Trophoblast cell (in vitro differentiated cells and primary cell): Measurements from ENCODE around the gene TACR2.

Source experiments
- DNase-seq, 2 donors: peaks; one replicate each; pipeline ENCODE4 v3.0.0-alpha.2; 2016
- H2AFZ ChIP-seq: 2 replicates; pipeline ENCODE4 v1.6.1; 2013; ENCODE audit warnings: low read length, moderate library complexity, mild to moderate bottlenecking; ENCODE audit not compliant: insufficient read depth, poor library complexity
- H2AK5ac ChIP-seq: 2 replicates; pipeline ENCODE4 v1.6.1; 2013; ENCODE audit warnings: mild to moderate bottlenecking, low read length
- H2BK120ac ChIP-seq: 2 replicates; pipeline ENCODE4 v1.6.1; 2013; ENCODE audit warnings: low read length, mild to moderate bottlenecking, moderate library complexity; ENCODE audit not compliant: insufficient read depth, poor library complexity
- H2BK12ac ChIP-seq: 2 replicates; pipeline ENCODE4 v1.6.1; 2013; ENCODE audit warnings: mild to moderate bottlenecking, low read length, moderate library complexity
- H2BK5ac ChIP-seq: 2 replicates; pipeline ENCODE4 v1.6.1; 2013; ENCODE audit warnings: low read length, low read depth, moderate library complexity, mild to moderate bottlenecking; ENCODE audit not compliant: poor library complexity
- H3K14ac ChIP-seq: 2 replicates; pipeline ENCODE4 v1.6.1; 2013; ENCODE audit warnings: mild to moderate bottlenecking, low read length
- H3K18ac ChIP-seq: 2 replicates; pipeline ENCODE4 v1.6.1; 2013; ENCODE audit warnings: mild to moderate bottlenecking, low read length
- H3K23ac ChIP-seq: 2 replicates; pipeline ENCODE4 v1.6.1; 2013; ENCODE audit warnings: low read length
- H3K27ac ChIP-seq: 2 replicates; pipeline ENCODE4 v1.5.1; 2013; ENCODE audit warnings: low read depth, mild to moderate bottlenecking, inconsistent platforms, low read length, moderate library complexity
- H3K27me3 ChIP-seq: 2 replicates; pipeline ENCODE4 v1.6.1; 2013; ENCODE audit warnings: inconsistent platforms, mild to moderate bottlenecking, low read length, moderate library complexity; ENCODE audit not compliant: insufficient read depth
- H3K36me3 ChIP-seq, 2 experiments: 1 replicate in 1 of 2; 2 replicates in 1 of 2; pipeline ENCODE4 v1.6.1; 2013; ENCODE audit warnings: low read length in 2 of 2, mild to moderate bottlenecking in 2 of 2, moderate library complexity in 1 of 2; ENCODE audit not compliant: insufficient read depth in 2 of 2, control insufficient read depth in 1 of 2
- H3K4ac ChIP-seq: 2 replicates; pipeline ENCODE4 v1.6.1; 2013; ENCODE audit warnings: low read depth, mild to moderate bottlenecking, low read length, moderate library complexity
- H3K4me1 ChIP-seq, 2 experiments: 1 replicate in 1 of 2; 2 replicates in 1 of 2; pipeline ENCODE4 v1.6.1; 2013; ENCODE audit warnings: low read length in 2 of 2, mild to moderate bottlenecking in 2 of 2, moderate library complexity in 1 of 2; ENCODE audit not compliant: insufficient read depth in 2 of 2, control insufficient read depth in 1 of 2
- H3K4me2 ChIP-seq: 2 replicates; pipeline ENCODE4 v1.6.1; 2013; ENCODE audit warnings: inconsistent platforms, mild to moderate bottlenecking, low read length, moderate library complexity
- H3K4me3 ChIP-seq: 2 replicates; pipeline ENCODE4 v1.5.1; 2013; ENCODE audit warnings: mild to moderate bottlenecking, low read depth, low read length, inconsistent platforms
- H3K79me1 ChIP-seq: one replicate; pipeline ENCODE4 v1.6.1; 2013; ENCODE audit warnings: low read length
- H3K79me2 ChIP-seq: 2 replicates; pipeline ENCODE4 v1.6.1; 2013; ENCODE audit warnings: low read length, mild to moderate bottlenecking; ENCODE audit not compliant: control insufficient read depth, insufficient read depth, poor library complexity
- H3K9ac ChIP-seq: 2 replicates; pipeline ENCODE4 v1.6.1; 2013; ENCODE audit warnings: mild to moderate bottlenecking, low read length
- H3K9me3 ChIP-seq: 2 replicates; pipeline ENCODE4 v1.6.1; 2013; ENCODE audit warnings: low read depth, mild to moderate bottlenecking, control low read depth, inconsistent platforms, low read length; ENCODE audit not compliant: insufficient read depth
- H4K12ac ChIP-seq: 2 replicates; pipeline ENCODE4 v1.6.1; 2013; ENCODE audit warnings: low read depth, mild to moderate bottlenecking, low read length, moderate library complexity
- H4K8ac ChIP-seq: 2 replicates; pipeline ENCODE4 v1.6.1; 2013; ENCODE audit warnings: low read depth, mild to moderate bottlenecking, low read length, moderate library complexity
- H4K91ac ChIP-seq: one replicate; pipeline ENCODE4 v1.6.1; 2013; ENCODE audit warnings: low read depth, mild to moderate bottlenecking, low read length, moderate library complexity
- WGBS: extraction: QIAGEN DNeasy Blood & Tissue Kit; methylation state at CpG from one replicate; pipeline ENCODE4 v1.1.7; 2013; ENCODE audit warnings: missing lambda C conversion rate; ENCODE audit not compliant: insufficient read length, insufficient coverage; ENCODE audit errors: extremely low coverage; 5-methylcytosine and 5-hydroxymethylcytosine counted together

Gene TACR2

GRCh38 chr10:69413221-69413865 lies 3.4 kb downstream of the TACR2 start:
- no CpG with 5 or more reads among the region's 13 CpGs for WGBS

GRCh38 chr10:69412232-69412790 lies 4.4 kb downstream of the TACR2 start:
- Histone ChIP-seq H3K9me3 (peaks cover 7% of the 10 kb centered on the region), H3K18ac (no peak overlapping the region), H3K9ac (no peak overlapping the region), H2AFZ (no peak overlapping the region), H2BK5ac (no peak overlapping the region), H4K12ac (no peak overlapping the region), H3K79me2 (no peaks in the 10 kb centered on the region), H3K4me1 (peaks cover 11 to 18% of the 10 kb centered on the region in 2 experiments), H3K27me3 (no peaks in the 10 kb centered on the region), H3K4me3 (no peak overlapping the region), H3K23ac (no peak overlapping the region), H2AK5ac (no peak overlapping the region), H3K14ac (peak overlapping the region; percentile 15), H2BK120ac (peak overlapping the region; percentile 4), H3K4me2 (no peak overlapping the region), H2BK12ac (peak overlapping the region; percentile 21), H3K36me3 (no peaks in the 10 kb centered on the region), H4K8ac (no peak overlapping the region), H3K27ac (no peak overlapping the region), H3K79me1 (peaks cover 11% of the 10 kb centered on the region), H4K91ac (peak overlapping the region; percentile 36), H3K4ac (peak overlapping the region; percentile 4)
- no peak for DNase-seq
- no CpG with 5 or more reads among the region's 3 CpGs for WGBS

More at GRCh38 chr10:69413221-69413865, 3.4 kb downstream of the TACR2 start:
- Histone ChIP-seq H2AK5ac (no peak overlapping the region), H4K8ac (no peak overlapping the region), H3K79me2 (no peaks in the 10 kb centered on the region), H3K36me3 (no peaks in the 10 kb centered on the region), H2BK5ac (no peak overlapping the region), H2AFZ (no peak overlapping the region), H3K4ac (no peak overlapping the region), H3K23ac (no peak overlapping the region), H3K4me1 (peaks cover 11 to 18% of the 10 kb centered on the region in 2 experiments), H3K4me3 (no peak overlapping the region), H2BK120ac (no peak overlapping the region), H3K27ac (no peak overlapping the region), H3K9ac (no peak overlapping the region), H3K4me2 (no peak overlapping the region), H2BK12ac (no peak overlapping the region), H4K12ac (no peak overlapping the region), H3K27me3 (no peaks in the 10 kb centered on the region), H3K9me3 (peaks cover 7% of the 10 kb centered on the region), H3K14ac (no peak overlapping the region), H4K91ac (no peak overlapping the region), H3K18ac (no peak overlapping the region), H3K79me1 (peaks cover 11% of the 10 kb centered on the region)
- DNase-seq, result peak in 1 of 2 donors; percentile 29

GRCh38 chr10:69411476-69411875 lies 5.2 kb downstream of the TACR2 start:
- Histone ChIP-seq H3K9me3 (peaks cover 7% of the 10 kb centered on the region), H4K12ac (no peak overlapping the region), H3K27me3 (no peaks in the 10 kb centered on the region), H3K36me3 (no peaks in the 10 kb centered on the region), H3K14ac (no peak overlapping the region), H3K9ac (no peak overlapping the region), H2AK5ac (no peak overlapping the region), H2BK120ac (no peak overlapping the region), H3K4me1 (peaks cover 11 to 22% of the 10 kb centered on the region in 2 experiments), H3K4me2 (peak overlapping the region; percentile 43), H3K79me1 (peaks cover 11% of the 10 kb centered on the region), H3K79me2 (no peaks in the 10 kb centered on the region), H4K91ac (no peak overlapping the region), H2BK5ac (no peak overlapping the region), H3K23ac (no peak overlapping the region), H2BK12ac (no peak overlapping the region), H3K18ac (no peak overlapping the region), H3K27ac (peak overlapping the region; percentile 74), H4K8ac (no peak overlapping the region), H2AFZ (no peak overlapping the region), H3K4me3 (no peak overlapping the region), H3K4ac (no peak overlapping the region)
- peak in 1 of 2 donors; percentile 30 for DNase-seq
- WGBS, result no CpG with 5 or more reads among the region's 4 CpGs

GRCh38 chr10:69410487-69410886 lies 6.2 kb downstream of the TACR2 start:
- H4K12ac ChIP-seq, result no peak overlapping the region
- no peak overlapping the region for H3K4me2 ChIP-seq
- H3K9me3 ChIP-seq, result peaks cover 5% of the 10 kb centered on the region
- H3K18ac ChIP-seq, result no peak overlapping the region
- WGBS, result no CpG with 5 or more reads among the region's 10 CpGs
- peaks cover 0 to 2% of the 10 kb centered on the region in 2 experiments for H3K36me3 ChIP-seq
- DNase-seq, result no peak
- H2AK5ac ChIP-seq, result peak overlapping the region; percentile 42
- H3K9ac ChIP-seq, result no peak overlapping the region
- no peak overlapping the region for H3K23ac ChIP-seq
- H2BK12ac ChIP-seq, result peak overlapping the region; percentile 52
- H3K27me3 ChIP-seq, result no peaks in the 10 kb centered on the region
- H3K27ac ChIP-seq, result peak overlapping the region; percentile 74
- H3K4me3 ChIP-seq, result no peak overlapping the region
- H2BK5ac ChIP-seq, result peak overlapping the region; percentile 55
- H3K4me1 ChIP-seq, result peaks cover 14 to 22% of the 10 kb centered on the region in 2 experiments
- peak overlapping the region; percentile 85 for H4K91ac ChIP-seq
- peak overlapping the region; percentile 88 for H2BK120ac ChIP-seq
- no peak overlapping the region for H3K14ac ChIP-seq
- no peak overlapping the region for H3K4ac ChIP-seq
- no peak overlapping the region for H4K8ac ChIP-seq
- H2AFZ ChIP-seq, result no peak overlapping the region
- H3K79me1 ChIP-seq, result peaks cover 11% of the 10 kb centered on the region
- no peaks in the 10 kb centered on the region for H3K79me2 ChIP-seq
